ENCODE measurements around the gene NAA40.
A peak's percentile ranks its signal among the peaks of the same experiment; 100 is the strongest.

Gene NAA40

DNA sequence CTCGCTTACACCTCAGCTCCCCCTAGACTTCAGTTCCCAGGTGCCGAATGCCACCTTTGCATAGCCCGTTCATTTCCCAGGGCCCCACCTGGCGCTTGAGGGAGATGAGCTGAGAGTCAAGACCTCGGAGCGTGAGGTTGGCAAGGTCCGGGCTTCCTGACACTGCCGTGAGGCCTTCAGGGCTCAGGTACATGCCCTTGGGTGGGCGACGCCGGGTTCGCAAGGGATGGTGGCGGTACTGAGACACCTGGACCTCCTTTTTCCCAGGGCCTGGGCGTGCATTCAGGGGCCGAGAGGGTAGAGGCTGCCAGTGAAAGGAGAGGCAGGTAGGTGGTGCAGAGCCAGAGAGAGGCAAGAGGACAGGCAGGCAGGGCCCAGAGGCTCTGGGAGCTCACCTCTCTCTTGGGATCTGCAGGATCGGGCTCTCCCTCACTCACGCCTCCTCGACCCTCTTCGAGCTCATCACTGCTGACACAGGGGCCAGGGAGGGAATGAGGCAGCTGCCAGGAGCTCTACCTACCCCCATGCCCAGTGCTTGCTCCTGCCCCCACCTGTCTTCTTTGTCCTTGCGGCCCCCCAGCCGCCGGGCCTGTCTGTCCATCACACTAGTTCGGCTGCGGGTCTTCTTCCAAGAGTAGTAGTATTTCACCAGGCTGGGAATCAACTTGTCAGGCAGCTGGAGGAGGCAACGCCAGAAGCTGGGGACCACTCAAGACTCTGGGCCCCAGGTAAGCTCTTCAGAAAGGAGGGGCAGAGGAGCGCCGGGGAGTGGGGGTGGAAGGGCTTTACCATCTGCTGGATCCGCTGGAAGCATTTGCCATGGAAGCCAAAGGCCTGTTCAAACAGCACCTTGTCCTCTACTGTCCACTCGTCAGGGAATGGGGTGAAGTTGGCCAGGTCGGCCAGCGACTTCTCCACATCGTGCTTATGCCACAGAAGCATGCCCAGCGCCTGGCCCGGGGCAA, 24.7 kb upstream of the NAA40 start:
- DNase-seq (ENCODE audit: low spot score): no peak

DNA sequence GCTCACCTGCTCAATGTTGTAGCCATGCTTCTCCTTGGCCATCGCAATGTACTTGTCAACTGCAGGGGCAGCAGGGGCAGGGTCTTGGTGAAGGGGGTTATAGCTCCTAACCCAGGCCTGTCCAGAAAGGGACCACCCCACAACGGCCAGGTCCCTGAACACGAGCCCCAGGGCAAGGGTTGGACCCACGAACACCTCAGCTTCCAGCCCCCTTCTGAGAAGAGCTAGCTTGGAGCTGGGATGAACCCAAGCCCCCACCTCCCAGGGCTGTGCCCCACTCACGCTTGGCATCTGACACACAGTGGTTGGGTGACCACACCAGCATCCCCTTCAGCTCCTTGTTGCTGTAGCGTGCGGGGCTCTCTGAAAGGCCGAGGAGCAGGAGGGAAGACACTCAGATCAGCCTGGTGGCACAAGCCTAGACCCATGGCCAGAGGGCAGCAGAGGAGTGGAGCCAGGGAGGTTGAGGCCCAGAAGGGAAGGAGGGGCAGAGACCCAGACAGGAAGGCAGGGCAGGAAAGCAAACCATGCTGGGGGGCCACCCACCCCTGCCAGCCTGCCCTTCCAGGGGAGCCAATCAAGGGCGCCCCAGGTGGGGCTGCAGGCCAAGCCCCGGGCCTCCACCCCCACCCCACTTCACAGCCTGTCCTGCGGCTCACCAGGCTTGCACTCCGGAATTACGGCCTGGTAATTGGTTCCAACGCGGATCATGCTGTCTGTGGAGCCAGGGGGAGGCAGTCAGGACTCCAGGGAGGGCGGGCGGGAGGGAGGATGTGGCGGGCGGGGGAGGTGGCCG, 23.7 kb upstream of the NAA40 start:
- DNase-seq (ENCODE audit: low spot score): no peak

DNA sequence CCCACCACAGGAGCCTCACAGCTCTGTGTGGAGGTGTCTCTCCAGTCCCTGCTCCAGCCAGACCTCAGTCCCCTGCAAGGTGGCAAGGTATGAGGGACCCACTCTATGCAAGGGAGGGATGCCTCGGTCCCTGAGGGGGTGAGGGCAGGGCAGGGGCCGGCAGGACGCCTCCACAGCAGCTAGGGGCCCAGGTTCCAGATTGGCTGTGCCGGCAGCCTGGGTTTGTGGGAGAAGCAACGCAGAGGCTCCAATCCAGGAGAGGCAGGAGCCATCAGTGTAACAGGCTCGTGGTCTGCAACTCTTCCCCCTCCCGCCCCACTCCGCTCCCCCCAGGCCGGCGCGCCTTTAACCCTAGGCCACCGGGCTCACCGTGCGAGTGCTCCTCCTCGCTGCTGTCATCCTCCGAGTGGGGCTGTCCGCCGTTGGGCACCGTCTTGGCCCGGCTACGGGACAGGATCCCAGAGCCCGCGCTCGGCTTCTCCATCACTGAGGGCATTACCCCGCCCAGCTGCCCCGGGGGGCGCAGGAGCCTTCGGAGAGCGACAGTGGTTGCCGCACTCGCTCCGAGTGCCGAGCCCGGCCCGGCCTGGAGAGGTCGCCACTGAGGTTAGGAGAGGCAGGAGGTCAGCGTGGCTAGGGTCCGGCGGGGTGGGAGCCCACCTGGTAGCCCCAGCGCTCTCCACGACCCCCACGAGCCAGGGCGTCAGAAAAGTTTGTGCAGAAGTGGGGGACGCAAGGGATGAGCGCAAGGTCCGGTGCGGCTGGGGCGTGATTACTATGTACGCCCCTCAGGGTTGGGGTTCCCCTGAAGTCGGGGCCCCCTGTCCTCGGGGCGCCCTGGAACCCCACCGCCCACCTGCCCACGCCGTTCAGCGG, 22.6 kb upstream of the NAA40 start:
- DNase-seq (ENCODE audit: low spot score): no peak

DNA sequence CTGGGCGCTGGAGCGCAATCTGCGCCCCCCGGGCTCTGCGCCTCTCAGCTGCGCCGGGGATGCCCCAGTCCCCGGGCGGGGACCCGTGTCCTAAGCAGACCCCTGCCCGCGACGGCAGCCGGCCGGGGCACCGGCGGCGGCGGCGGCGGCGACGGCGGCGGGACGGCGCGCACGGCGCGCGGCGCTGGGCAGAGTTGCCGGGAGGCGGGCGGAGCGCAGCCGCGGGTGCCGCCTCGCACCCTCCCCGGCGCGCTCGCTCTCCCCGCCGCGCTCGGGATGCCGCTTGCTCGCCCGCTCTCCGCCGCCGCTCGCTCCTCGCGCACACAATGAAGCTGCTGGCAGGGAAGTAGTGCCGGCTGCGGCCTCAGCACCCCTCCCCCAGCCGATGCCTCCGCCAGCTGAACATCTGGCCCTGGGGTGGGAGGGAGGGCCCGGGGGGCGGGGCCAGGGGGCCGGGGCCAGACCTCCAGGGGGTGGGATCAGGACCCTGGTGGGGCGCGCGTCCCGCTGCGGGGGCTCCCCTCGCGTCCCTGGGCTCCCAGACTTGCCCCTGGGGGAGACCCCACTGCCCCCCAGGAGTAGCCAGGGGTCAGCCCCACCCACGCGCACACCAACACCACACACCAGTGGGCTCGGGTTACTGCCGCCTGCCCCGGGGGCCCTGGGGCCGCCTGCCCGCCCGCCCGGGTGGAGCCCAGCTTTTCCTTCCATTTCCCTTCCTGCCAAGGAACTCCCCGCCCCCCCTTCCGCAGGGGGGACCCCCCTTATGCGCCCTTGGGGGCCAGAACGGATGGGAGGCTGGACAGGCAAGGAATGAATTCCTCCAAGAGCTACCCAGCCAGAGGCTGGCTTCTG, 21.7 kb upstream of the NAA40 start, which contains the start of gene RCOR2:
RCOR2 (minus strand) TSS at position 328 of the 855 bp plus-strand sequence. CDS start 708 bp downstream, outside the sequence.
- peak; percentile 60 for DNase-seq (ENCODE audit: low spot score)

DNA sequence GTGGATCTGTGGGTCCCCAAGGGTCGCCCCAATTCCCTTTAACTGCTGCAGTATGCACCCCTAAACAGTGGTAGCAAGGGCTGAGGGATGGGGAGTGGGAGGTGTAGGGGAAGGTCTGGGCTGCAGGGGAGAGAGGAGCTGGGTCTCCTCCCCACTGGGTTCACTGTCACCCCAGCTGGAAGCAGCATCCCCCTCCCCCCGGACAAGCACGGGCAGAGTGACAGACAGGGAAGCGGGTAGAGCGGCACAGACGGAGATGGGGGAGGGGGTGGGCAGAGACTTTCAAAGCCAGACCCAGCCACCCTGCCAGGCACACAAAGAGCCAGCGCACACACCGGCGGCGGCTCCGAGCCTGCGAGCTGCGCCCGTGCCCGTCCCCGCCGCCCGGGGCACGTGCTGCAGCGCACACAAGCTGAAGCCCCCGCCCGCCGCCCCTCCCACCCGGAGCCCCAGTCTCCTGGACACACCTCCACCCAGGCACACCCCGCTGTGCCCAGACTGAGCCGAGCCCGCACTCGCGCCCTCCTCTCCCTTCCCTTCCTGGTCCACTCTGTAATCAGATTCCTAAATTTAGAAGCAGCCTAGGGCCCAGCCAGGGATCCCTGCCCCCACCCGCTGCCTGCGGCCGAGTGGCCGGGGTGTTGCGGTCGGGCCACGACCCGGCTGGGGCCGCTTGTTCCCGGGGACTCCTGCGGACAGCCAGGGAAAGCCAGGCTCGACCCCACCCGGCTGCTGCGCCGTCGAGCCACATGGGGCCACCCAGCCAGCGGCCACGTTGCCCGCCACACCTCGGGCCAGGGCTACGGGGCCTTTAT, 20.9 kb upstream of the NAA40 start:
- peak; percentile 22 for DNase-seq (ENCODE audit: low spot score)

DNA sequence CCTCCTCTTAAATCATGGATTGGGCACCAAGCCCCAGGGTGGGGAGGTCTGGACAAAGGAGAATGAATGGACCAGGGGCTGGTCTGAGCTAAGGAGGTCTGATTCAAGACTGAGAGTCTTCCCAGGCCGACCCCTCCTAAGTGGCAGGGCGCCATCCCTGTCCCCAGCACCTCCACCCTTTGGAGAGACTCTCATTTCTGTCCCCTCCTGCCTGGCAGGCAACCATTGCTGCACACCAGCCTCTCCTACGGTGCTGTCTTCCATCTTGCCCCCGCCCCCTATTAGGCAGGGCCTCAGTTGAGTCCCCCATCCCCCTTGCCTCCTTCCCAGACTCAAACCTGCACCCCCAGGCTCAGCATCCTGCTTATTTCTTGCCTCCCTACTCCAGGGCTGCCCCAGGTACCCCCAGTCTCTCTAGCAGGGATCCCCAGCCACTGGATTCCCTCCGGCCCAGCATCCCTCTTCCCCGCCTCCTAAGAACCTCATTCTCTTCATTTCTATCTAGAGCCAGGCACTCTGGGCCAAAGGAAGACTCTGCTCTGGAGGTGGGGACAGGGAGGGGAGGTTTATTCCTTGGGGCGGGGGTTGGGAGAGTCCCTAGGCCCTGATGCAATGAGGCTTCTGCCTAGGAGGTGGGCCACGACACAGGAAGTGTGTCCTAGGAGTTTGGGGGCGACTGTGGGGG, 20.2 kb upstream of the NAA40 start:
- DNase-seq (ENCODE audit: low spot score): no peak

DNA sequence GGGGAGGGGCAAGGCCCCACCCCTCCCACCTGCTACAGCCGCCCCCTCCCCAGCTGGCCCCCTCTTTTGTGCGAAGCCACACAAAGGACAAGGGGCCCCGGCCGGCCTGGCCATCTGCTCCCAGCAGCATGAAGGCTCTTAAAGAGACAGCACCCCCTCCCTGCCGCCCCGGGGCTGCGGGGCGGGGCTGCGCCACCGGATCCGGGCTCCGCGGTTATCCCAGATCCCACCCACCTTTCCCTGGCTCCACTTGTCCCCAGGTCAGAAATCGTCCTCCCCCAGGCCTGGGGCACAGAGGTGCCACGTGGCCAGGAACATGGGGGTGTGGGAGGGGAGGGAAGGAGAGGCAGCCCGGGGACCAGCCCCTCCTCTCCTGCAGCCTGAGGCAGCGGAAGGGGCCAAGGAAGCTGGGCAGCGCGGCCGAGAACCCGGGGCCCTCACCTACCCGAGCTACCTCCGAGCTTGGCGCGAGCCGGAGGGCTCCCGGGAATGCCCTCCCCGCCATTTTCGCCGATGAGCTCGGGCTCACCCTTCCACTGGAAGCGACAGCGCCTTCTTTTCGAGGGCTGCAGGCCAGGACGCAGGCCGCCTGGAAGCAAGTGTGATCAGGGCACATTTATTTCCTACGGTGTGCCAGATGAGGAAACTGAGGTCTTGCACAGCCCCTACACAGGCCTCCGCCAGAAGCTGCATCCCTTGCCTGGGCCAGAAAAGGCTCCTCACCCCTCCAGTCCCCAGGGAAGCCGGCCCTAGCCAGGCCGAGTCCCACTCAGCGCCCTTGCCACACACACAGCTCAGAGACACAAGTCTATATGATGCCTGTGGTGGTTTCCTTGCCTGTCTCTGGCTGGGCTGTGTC, 19.3 kb upstream of the NAA40 start:
- DNase-seq (ENCODE audit: low spot score): no peak

DNA sequence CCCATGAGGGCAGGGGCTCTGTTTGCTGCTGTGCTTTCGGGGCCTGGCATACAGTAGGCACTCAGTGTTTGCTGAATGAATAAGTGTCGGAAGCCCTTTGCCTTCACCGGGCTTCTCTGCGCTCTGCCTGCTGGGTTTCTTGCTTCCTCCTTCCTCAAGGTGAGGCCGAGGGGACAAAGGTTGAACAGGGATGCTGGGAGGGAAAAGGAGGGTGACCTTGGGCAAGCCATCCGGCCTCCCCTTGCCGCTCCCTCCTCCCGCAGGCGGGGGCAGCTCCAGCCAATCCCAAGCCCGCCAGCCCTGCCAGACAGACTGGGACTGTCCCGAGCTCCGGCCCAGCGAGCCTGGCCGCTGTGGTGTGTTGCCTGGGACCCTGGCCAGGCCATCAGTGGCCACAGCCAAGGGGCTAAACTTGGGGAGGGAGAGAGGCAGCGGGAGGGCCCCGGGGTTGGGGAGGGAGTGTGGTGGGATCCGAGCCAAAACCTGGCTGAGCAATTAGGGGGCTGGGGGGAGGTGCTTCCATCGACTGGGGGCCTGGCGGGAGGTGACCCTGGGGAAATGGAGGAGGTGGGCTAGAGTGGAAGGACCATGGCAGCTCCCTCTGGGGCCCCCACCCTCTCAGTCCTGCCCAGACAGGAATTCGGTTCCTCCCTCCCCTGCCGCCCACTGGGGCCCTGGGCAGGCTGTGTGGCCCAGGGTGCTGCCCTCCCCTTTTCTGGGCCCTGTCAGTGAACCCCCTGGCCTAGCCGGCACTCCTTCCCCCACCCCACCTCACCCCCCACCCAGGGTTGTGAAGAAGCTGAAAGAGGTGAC, 18.5 kb upstream of the NAA40 start:
- no peak for DNase-seq (ENCODE audit: low spot score)

DNA sequence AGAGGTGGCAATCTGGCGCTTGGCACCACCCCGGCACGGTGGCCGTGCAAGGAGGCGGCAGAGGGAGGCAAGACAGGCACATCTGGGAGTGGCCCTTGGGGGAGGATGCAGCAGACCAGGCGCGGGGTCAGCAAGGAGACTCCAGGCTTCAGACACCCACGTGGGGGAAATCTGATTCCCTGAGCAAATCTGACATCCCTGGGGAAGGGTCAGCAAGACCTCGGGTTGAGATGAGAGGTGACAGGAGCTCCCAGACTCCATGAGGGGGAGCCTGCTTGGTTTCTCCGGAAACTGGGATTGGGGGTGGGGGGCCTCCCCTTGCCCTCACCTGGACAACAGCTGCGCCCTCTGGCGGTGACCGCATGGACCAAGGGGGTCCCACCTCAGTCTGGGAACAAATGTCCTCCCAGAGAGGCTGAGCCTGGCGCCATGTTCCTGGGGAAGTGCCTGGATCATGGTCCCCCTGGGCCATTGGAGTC, 17.8 kb upstream of the NAA40 start:
- peak; percentile 20 for DNase-seq (ENCODE audit: low spot score)

DNA sequence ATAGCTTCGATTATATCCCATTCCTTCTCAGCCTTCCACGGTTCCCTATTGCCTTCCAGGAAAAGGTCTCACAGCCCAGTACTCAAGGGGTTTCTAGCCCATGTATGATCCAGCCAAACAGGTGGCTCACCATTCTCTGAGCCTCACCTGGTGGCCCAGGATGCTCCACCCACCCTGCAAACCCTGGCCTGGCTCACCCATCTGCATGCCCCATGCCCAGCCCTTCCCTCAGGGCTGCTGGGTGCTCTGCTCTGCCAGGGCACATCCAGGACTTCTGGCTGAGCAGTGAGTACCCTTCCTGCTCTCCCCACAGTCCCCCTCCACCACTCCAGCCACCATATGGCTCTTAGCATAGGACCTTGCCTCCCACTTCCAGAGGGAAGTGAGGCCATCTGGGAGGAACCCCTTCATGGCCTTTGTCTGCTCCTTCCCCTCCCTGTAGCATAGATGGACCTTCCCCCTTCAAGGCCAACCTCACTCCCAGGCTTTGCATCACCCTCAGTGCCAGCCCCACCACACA, 16.1 kb upstream of the NAA40 start:
- no peak for DNase-seq (ENCODE audit: low spot score)

DNA sequence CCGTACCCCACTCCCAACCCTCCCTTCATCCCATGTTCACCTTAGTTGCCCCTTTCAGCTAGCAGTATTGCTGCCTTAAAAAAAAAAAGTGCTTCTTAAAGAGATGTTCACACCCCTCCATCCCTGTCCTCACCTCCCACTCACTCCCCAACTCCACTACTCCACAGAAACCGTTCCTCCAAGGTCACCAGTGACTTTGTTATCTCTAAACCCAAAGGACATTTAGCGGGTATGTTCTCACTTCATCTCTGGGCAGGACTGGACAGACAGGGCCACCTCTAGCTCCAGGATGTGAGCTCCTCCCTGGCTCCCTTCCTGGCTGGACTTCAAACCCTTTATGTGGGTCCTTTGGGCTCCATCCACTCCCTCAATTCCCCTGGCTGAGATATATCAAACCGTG, 15.5 kb upstream of the NAA40 start:
- DNase-seq (ENCODE audit: low spot score): no peak

DNA sequence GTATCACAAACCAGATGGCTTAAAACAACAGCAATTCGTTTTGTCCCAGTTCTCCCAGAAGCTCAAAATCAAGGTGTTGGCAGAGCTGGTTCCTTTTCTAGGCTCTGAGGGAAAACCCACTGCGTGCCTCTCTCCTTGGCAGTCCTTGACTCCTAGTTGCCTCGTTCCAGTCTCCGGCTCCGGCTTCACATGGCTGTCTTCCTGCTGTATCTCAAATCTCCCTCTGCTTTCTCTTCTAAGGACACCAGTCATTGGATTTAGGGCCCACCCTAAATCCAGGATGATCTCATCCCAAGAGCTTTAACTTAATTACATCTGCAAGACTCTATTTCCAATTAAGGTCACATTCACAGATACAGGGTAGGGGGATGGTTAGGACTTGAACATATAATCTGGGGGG, 9.2 kb upstream of the NAA40 start:
- no peak for DNase-seq (ENCODE audit: low spot score)

DNA sequence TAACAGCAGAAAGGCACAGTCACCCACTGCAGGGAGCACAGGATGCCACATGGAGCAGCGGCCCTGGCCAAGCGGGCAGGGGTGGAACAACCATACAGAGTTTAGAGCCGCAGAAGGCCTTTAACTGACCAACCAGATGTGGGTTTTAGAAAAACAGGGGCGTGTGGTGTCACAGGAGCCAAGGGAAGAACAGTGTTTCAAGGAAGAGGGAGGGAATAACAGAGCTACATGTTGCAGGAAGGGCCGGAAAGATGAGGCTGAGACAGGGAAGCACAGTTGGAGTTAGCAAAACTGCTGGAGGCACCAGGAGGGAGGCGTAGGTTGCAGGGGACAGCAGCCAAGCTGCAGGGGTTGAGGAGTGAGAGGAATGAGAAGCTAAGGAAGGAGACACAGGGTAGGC, 7.8 kb upstream of the NAA40 start:
- DNase-seq (ENCODE audit: low spot score): no peak

DNA sequence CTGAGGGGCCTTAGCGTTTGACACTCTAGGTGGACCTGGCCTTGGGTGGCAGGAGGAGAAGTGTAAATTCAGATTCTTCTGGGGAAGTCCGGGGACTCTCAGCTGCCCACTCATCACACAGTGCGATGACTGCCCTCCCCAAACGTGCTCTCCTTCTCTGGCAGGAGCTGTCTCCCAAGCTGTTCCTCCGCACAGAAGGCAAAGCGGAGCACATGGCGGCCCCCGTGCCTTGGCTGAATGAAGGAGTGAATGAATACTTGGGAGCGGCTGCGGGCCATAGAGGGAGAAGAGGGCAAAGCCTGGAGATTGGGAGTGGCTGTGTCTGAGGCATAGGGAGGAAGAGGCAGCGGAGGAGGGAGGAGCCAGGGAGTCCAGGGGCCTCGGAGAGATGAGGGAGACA, 6.9 kb upstream of the NAA40 start:
- DNase-seq (ENCODE audit: low spot score): no peak

DNA sequence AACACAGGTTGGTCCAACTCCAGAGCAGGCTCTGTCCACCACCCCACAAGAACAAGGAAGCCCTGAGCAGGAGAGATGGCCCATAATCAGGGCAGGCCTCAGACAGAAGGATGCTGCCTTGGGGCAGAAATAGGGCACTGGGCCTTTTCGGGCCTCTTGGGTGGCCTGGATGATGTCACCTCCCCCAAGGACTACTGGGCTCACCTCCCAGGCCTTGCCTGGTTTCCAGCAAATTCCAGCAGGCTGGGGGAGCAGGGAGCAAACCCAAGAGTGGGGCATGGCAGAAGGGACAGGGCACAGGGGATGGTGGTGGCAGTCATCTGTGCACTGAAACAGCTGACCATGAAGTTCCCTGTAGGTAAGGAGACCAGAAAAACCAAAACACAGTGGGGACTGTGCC, 5.3 kb upstream of the NAA40 start:
- DNase-seq (ENCODE audit: low spot score): no peak

DNA sequence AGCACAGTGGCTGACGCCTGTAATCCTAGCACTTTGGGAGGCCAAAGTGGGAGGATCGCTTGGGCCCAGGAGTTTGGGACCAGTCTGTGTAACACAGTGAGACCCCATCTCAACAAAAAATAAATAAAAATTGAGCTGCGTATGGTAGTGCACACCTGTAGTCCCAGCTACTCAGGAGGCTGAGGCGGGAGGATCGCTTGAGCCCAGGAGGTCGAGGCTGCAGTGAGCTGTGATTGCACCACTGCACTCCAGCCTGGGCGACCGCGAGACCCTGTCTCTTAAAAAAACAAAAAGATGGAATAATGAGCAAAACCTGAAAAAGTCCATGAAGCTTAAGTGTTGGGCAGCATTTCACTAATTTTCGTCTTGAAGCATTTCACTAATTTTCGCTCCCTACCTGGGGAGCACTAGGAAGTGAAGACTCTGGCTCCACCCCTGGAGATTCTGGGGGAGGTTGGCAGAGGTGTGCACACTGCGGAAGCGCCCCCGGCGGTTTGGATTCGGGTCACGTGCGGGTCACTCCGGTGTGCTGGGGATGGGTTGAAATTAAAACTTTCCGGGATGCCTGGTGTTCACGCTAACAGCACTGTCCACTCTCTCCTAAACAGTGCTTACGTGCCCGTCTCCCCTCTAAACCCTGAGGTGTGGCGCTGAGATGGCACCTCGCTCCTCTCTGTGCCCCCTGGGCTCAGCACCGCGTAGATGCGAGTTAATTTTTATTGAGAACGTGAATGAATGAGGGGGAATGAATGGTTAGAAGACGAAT, 906 bp upstream of the NAA40 start:
- no peak for DNase-seq (ENCODE audit: low spot score)

Measured in CD4-positive, alpha-beta T cell treated with Interleukin-2 at 100 ng/mL for 4 hours (primary cell).